ENCODE results near the gene LOXL1. TPM values are rescaled to one million over a fixed set of nuclear protein-coding genes. Genes with fewer than 3 reads are reported as not detected.

Gene LOXL1
- total and polyA plus RNA-seq, 10 of the 15 experiments (the other 5 are each of a cell fraction or from before 2014, with no cell fraction given) = 0.07 to 0.15 TPM; not detected in 8

GRCh38 chr15:73937726-73938125, 11.5 kb downstream of the LOXL1 start:
- Histone ChIP-seq H3K36me3 (ENCODE audit: control insufficient read depth in 2 of 2, insufficient read depth in 2 of 2, low read length in 1 of 2) (no peaks in the 10 kb centered on the region), H4K20me1 (ENCODE audit: control insufficient read depth, insufficient read depth) (no peaks in the 10 kb centered on the region), H3K4me2 (ENCODE audit: control insufficient read depth, insufficient read depth) (no peak overlapping the region), H3K27ac (ENCODE audit: control insufficient read depth, insufficient read depth) (no peak overlapping the region), H3K79me2 (ENCODE audit: control insufficient read depth, insufficient read depth, low read length) (no peaks in the 10 kb centered on the region), H2AFZ (ENCODE audit: control insufficient read depth, low read depth, low read length) (no peak overlapping the region), H3K9ac (ENCODE audit: control insufficient read depth, insufficient read depth, low read length) (no peak overlapping the region), H3K4me3 (no peak overlapping the region), H3K27me3 (replicated peaks in 1 of 2; ENCODE audit: control insufficient read depth in 2 of 2, insufficient read depth in 2 of 2, low read length in 1 of 2) (peaks cover under 1 to 6% of the 10 kb centered on the region in 2 experiments; a peak in 3 of 4 replicates), H3K9me3 (replicated peaks; ENCODE audit: control insufficient read depth, insufficient read depth, low read length) (no peaks in the 10 kb centered on the region), H3K4me1 (ENCODE audit: control insufficient read depth, insufficient read depth, low read length) (no peaks in the 10 kb centered on the region)
- ChIA-PET RAD21 (ENCODE audit: unreplicated experiment) (no interaction called here), SMC1A (ENCODE audit: uncharacterized antibody, unreplicated experiment) (no interaction called here), CTCF (interaction anchor here (0.6 kb wide), 1 partner anchor 28 kb away, joined by 7 read pairs; no protein-coding TSS in a partner anchor), POLR2A (interaction anchor here (0.6 kb wide), 1 partner anchor 310 kb away, joined by 4 read pairs; no protein-coding TSS in a partner anchor)
- BruUV-seq (replicated peaks) = no TSS peak
- no peak for TF ChIP-seq BHLHE40 (IDR thresholded peaks at IDR 0.05; ENCODE audit: borderline replicate concordance in 1 of 2, low read depth in 2 of 2, low read length in 1 of 2)
- TF ChIP-seq YBX1 (IDR thresholded peaks at IDR 0.05) = no peak
- no peak for TF ChIP-seq ZNF274 (IDR thresholded peaks at IDR 0.05; ENCODE audit: insufficient read depth, insufficient read length)
- TF ChIP-seq ZNF687 (IDR thresholded peaks at IDR 0.05) = no peak
- TF ChIP-seq CEBPZ (IDR thresholded peaks at IDR 0.05; ENCODE audit: low read depth, low read length) = no peak
- no peak for TF ChIP-seq POLR2AphosphoS2 (IDR thresholded peaks at IDR 0.05; ENCODE audit: low read depth, low read length)
- no peak for TF ChIP-seq BMI1 (IDR thresholded peaks at IDR 0.05; ENCODE audit: borderline replicate concordance)
- no peak for TF ChIP-seq ASH2L (IDR thresholded peaks at IDR 0.05; ENCODE audit: borderline replicate concordance, low read depth)
- no peak for TF ChIP-seq E4F1 (IDR thresholded peaks at IDR 0.05; ENCODE audit: borderline replicate concordance, partially characterized antibody)
- TF ChIP-seq HCFC1 (IDR thresholded peaks at IDR 0.05; ENCODE audit: low read length) = no peak
- no peak for TF ChIP-seq WRNIP1 (IDR thresholded peaks at IDR 0.05; ENCODE audit: borderline replicate concordance, low read depth, low read length)
- in situ Hi-C loops (cut with MboI) (no loop called here), intact Hi-C loops (cut with micrococcal nuclease; ENCODE audit: unreplicated experiment) (no loop called here)
- 56% methylated on average over 11 of the region's 11 CpGs for WGBS (ENCODE audit: insufficient coverage, insufficient replicate concordance, low lambda C conversion rate, missing lambda C conversion rate)
- DNase-seq (ENCODE audit: low read depth, low spot score) (no peak), FAIRE-seq (no peak), ATAC-seq (no peak)
